ENCODE results near the gene EPB41.

The EPB41 gene

DNA sequence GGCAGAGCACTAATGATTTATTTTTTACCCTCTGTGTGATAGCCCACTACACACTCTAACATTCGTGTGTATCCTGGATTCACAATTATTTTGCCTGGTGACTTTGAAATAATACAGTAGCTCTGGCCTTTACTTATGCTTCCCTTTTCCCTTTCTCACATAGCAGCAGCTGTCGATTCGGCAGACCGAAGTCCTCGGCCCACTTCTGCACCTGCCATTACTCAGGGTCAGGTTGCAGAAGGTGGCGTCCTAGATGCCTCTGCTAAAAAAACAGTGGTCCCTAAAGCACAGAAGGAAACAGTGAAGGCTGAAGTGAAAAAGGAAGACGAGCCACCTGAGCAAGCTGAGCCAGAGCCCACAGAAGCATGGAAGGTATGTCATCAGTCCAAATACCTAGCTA lies 138.6 kb downstream of the EPB41 start:
- no peak for TF ChIP-seq CTCF (IDR thresholded peaks at IDR 0.05)
- H3K27ac ChIP-seq: no peak overlapping the region

GRCh38 chr1:29055160-29055559 lies 140.8 kb downstream of the EPB41 start:
- H3K36me3 ChIP-seq: peaks cover 70% of the 10 kb centered on the region
- H3K27me3 ChIP-seq: no peaks in the 10 kb centered on the region
- no peak for TF ChIP-seq CTCF (IDR thresholded peaks at IDR 0.05)
- H3K27ac ChIP-seq: no peak overlapping the region
- H3K9me3 ChIP-seq: no peaks in the 10 kb centered on the region
- H3K4me1 ChIP-seq (ENCODE audit: control insufficient read depth in 1 of 2, insufficient read depth in 1 of 2, low read depth in 1 of 2, low read length in 1 of 2): no peaks in the 10 kb centered on the region
- H3K4me3 ChIP-seq (ENCODE audit: low read depth in 1 of 2, low read length in 1 of 2): no peak overlapping the region

More for the DNA sequence above, 138.6 kb downstream of the EPB41 start:
- no peak overlapping the region for H3K4me3 ChIP-seq (ENCODE audit: low read depth in 1 of 2, low read length in 1 of 2)
- H3K27me3 ChIP-seq: no peaks in the 10 kb centered on the region
- no peaks in the 10 kb centered on the region for H3K4me1 ChIP-seq (ENCODE audit: control insufficient read depth in 1 of 2, insufficient read depth in 1 of 2, low read depth in 1 of 2, low read length in 1 of 2)
- peaks cover 66% of the 10 kb centered on the region for H3K36me3 ChIP-seq
- no peaks in the 10 kb centered on the region for H3K9me3 ChIP-seq

GRCh38 chr1:29056256-29056655 lies 141.9 kb downstream of the EPB41 start:
- no peak for TF ChIP-seq CTCF (IDR thresholded peaks at IDR 0.05)

DNA sequence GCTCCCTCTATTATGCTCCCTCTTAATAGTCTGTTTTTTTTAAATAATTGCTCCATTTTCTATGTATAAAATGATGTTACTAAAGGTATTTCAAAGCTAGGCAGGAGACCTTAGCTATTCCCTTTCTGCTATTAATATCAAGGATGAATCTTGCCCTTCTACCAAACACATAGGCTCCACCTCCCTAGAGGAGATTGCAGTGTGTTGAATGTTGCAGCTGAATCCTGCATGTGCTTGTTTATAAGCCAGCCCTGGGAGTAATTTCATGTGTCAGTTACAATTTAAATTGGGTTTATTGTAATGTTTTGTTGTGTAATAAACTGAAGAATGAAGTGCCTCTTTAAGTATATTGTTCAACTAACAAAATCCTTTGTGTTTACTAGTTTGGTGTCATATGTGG lies 143.3 kb downstream of the EPB41 start:
- Histone ChIP-seq H3K36me3 (peaks cover 72% of the 10 kb centered on the region), H3K4me3 (ENCODE audit: low read depth in 1 of 2, low read length in 1 of 2) (no peak overlapping the region), H3K27me3 (no peaks in the 10 kb centered on the region), H3K4me1 (ENCODE audit: control insufficient read depth in 1 of 2, insufficient read depth in 1 of 2, low read depth in 1 of 2, low read length in 1 of 2) (no peaks in the 10 kb centered on the region), H3K9me3 (no peaks in the 10 kb centered on the region), H3K27ac (no peak overlapping the region)
- TF ChIP-seq CTCF (IDR thresholded peaks at IDR 0.05): no peak

More at GRCh38 chr1:29056256-29056655, 141.9 kb downstream of the EPB41 start:
- no peaks in the 10 kb centered on the region for H3K9me3 ChIP-seq
- no peaks in the 10 kb centered on the region for H3K27me3 ChIP-seq
- peaks cover 68% of the 10 kb centered on the region for H3K36me3 ChIP-seq
- H3K4me1 ChIP-seq (ENCODE audit: control insufficient read depth in 1 of 2, insufficient read depth in 1 of 2, low read depth in 1 of 2, low read length in 1 of 2): no peaks in the 10 kb centered on the region
- no peak overlapping the region for H3K4me3 ChIP-seq (ENCODE audit: low read depth in 1 of 2, low read length in 1 of 2)
- H3K27ac ChIP-seq: no peak overlapping the region

- no peak for TF ChIP-seq CTCF (IDR thresholded peaks at IDR 0.05)
- no peaks in the 10 kb centered on the region for H3K9me3 ChIP-seq
- no peaks in the 10 kb centered on the region for H3K4me1 ChIP-seq (ENCODE audit: control insufficient read depth in 1 of 2, insufficient read depth in 1 of 2, low read depth in 1 of 2, low read length in 1 of 2)
- H3K36me3 ChIP-seq: peaks cover 72% of the 10 kb centered on the region
- H3K27ac ChIP-seq: no peak overlapping the region
- H3K4me3 ChIP-seq (ENCODE audit: low read depth in 1 of 2, low read length in 1 of 2): no peak overlapping the region
- no peaks in the 10 kb centered on the region for H3K27me3 ChIP-seq
Observed at GRCh38 chr1:29062157-29062942, 148.0 kb downstream of the EPB41 start.

All from neutrophil (primary cell).